Lower leg skin (tissue), 4 donors: ENCODE measurements around the gene PKD1. TPM values are rescaled to one million over a fixed set of nuclear protein-coding genes. Genes with fewer than 3 reads are reported as not detected.

Experiments
- DNase-seq, 2 donors: peaks; one replicate each; pipeline ENCODE4 v3.0.0-alpha.2; 2019; ENCODE audit warnings: low spot score in 2 of 2
- H3K4me3 ChIP-seq: fragments of 200-600 bp; sonication (generic); 2 replicates; pipeline ENCODE4 v1.5.1; 2017; ENCODE audit warnings: mild to moderate bottlenecking, low read depth; ENCODE audit not compliant: poor library complexity, severe bottlenecking
- POLR2A ChIP-seq, 2 donors: fragments of 450-650 bp; IDR thresholded peaks; one replicate each; pipeline ENCODE4 v1.6.1; 2016 to 2017; ENCODE audit warnings: antibody characterized with exemption in 2 of 2, mild to moderate bottlenecking in 1 of 2, moderate library complexity in 1 of 2
- whole genome bisulfite sequencing, 2 donors: methylation state at CpG; one replicate each; pipeline ENCODE4 v1.1.5; 2018; 5-methylcytosine and 5-hydroxymethylcytosine counted together
- intact Hi-C: fragments of 100-400 bp; cut with DNase I; formaldehyde crosslinking; loops from one replicate; pipeline ENCODE4 v1.15.0; 2023; ENCODE audit warnings: low total_unique reads
- total RNA-seq, 4 donors: library from RNA; depleted of rRNA; stranded (reverse); fragments of >200 nt; gene quantifications; one replicate each; pipeline ENCODE4 v1.1.0, GENCODE V29; 2016
- TF ChIP-seq, protein P1 (sequence below), 3 donors: fragments of 450-650 bp; IDR thresholded peaks; one replicate each; pipeline ENCODE4 v1.5.1; 2016; ENCODE audit warnings: antibody characterized with exemption in 3 of 3, mild to moderate bottlenecking in 3 of 3, moderate library complexity in 2 of 3

The PKD1 gene
- total RNA-seq, 4 donors from 2014 or later: 125 to 266 (median 192) TPM

DNA sequence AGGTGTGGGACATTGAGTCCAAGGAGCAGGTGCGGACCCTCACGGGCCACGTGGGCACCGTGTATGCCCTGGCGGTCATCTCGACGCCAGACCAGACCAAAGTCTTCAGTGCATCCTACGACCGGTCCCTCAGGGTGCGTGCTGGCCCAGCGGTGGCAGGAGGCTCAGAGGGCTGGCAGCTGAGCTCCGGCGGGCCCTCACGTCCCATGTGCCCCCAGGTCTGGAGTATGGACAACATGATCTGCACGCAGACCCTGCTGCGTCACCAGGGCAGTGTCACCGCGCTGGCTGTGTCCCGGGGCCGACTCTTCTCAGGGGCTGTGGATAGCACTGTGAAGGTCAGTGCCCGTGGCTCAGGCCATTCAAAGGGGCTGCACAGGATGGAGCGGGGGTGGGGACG is 40.3 kb upstream of the PKD1 start:
- no peak overlapping the region for H3K4me3 ChIP-seq
- DNase-seq: no peak
- 85 to 94% methylated on average over 10 to 23 of the region's 23 CpGs for WGBS, 2 donors
- TF ChIP-seq, protein P1, sequence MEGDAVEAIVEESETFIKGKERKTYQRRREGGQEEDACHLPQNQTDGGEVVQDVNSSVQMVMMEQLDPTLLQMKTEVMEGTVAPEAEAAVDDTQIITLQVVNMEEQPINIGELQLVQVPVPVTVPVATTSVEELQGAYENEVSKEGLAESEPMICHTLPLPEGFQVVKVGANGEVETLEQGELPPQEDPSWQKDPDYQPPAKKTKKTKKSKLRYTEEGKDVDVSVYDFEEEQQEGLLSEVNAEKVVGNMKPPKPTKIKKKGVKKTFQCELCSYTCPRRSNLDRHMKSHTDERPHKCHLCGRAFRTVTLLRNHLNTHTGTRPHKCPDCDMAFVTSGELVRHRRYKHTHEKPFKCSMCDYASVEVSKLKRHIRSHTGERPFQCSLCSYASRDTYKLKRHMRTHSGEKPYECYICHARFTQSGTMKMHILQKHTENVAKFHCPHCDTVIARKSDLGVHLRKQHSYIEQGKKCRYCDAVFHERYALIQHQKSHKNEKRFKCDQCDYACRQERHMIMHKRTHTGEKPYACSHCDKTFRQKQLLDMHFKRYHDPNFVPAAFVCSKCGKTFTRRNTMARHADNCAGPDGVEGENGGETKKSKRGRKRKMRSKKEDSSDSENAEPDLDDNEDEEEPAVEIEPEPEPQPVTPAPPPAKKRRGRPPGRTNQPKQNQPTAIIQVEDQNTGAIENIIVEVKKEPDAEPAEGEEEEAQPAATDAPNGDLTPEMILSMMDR (IDR thresholded peaks at IDR 0.05): no peak
- TF ChIP-seq POLR2A (IDR thresholded peaks at IDR 0.05): no peak
- intact Hi-C loops: no loop called here

GRCh38 chr16:2175454-2175853 is 39.8 kb upstream of the PKD1 start:
- intact Hi-C loops: no loop called here
- H3K4me3 ChIP-seq: no peak overlapping the region
- TF ChIP-seq, protein P1 (IDR thresholded peaks at IDR 0.05): no peak
- no peak for TF ChIP-seq POLR2A (IDR thresholded peaks at IDR 0.05)
- 81 to 88% methylated on average over 7 to 9 of the region's 10 CpGs for WGBS, 2 donors
- no peak for DNase-seq

- no peak for TF ChIP-seq POLR2A (IDR thresholded peaks at IDR 0.05)
- TF ChIP-seq, protein P1 (IDR thresholded peaks at IDR 0.05): no peak
- intact Hi-C loops: no loop called here
- no peak overlapping the region for H3K4me3 ChIP-seq
- no peak for DNase-seq
- WGBS, 2 donors: 68 to 71% methylated on average over 11 to 21 of the region's 21 CpGs
Observed at GRCh38 chr16:2174396-2175131, 38.9 kb upstream of the PKD1 start.

DNA sequence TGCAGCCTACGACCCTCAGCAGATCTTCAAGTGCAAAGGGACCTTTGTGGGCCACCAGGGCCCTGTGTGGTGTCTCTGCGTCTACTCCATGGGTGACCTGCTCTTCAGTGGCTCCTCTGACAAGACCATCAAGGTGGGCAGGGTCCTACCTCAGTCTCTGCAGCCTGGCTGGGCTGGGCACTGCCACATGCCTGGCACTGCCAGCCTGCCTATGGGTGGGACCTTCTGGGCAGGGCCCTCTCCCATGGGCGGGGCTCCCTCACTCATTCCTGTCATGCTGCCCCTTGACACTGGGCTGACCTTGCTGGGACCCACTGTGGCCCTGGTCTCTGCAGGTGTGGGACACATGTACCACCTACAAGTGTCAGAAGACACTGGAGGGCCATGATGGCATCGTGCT is 38.2 kb upstream of the PKD1 start:
- TF ChIP-seq, protein P1 (IDR thresholded peaks at IDR 0.05): no peak
- no peak for TF ChIP-seq POLR2A (IDR thresholded peaks at IDR 0.05)
- H3K4me3 ChIP-seq: no peak overlapping the region
- DNase-seq: no peak
- WGBS, 2 donors: 80 to 94% methylated on average over 1 to 4 of the region's 4 CpGs
- intact Hi-C loops: no loop called here

DNA sequence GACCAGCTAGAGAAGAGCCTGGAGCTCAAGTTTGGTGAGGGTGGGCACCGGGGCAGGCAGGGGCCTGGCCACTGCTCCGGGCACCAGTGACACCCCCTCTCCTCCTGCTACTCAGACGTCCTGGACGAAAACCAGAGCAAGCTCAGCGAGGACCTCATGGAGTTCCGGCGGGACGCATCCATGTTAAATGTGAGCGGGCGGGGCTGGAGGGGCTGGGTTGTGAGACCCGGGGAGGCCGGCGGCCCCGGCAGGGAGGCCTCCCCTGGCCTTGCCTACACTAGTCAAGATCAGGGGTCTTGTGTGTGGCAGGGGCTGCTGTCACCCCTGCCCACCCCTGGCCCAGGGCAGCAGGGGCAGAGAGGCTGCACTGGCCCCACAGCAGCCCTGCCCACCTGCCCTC is 37.7 kb upstream of the PKD1 start:
- WGBS, 2 donors: 88 to 92% methylated on average over 14 of the region's 14 CpGs
- H3K4me3 ChIP-seq: no peak overlapping the region
- no peak for TF ChIP-seq POLR2A (IDR thresholded peaks at IDR 0.05)
- TF ChIP-seq, protein P1 (IDR thresholded peaks at IDR 0.05): no peak
- DNase-seq: no peak
- intact Hi-C loops: no loop called here
